ENCODE data around the gene DNMBP. TPM values are rescaled to one million over a fixed set of nuclear protein-coding genes. Genes with fewer than 3 reads are reported as not detected.

DNMBP gene
- total and polyA plus RNA-seq, 7 experiments from 2014 or later = 0.40 to 8.5 (median 3.9) TPM

- Histone ChIP-seq H3K36me3 (ENCODE audit: control insufficient read depth in 2 of 3, insufficient read depth in 3 of 3, low read length in 3 of 3) (no peaks in the 10 kb centered on the region), H3K27me3 (ENCODE audit: control insufficient read depth in 2 of 2, insufficient read depth in 2 of 2, low read length in 2 of 2) (no peaks in the 10 kb centered on the region), H3K9me3 (ENCODE audit: control insufficient read depth in 2 of 3, low read length in 3 of 3) (no peaks in the 10 kb centered on the region), H3K27ac (ENCODE audit: low read depth, low read length) (no peak overlapping the region), H3K4me1 (ENCODE audit: control insufficient read depth in 2 of 2, insufficient read depth in 2 of 2, low read length in 2 of 2) (no peaks in the 10 kb centered on the region), H3K4me3 (ENCODE audit: low read length) (no peak overlapping the region)
- ATAC-seq (no peak), DNase-seq (no peak)
- H3K36me3 Mint-ChIP-seq = peaks cover 0 to 5% (median 3%) of the 10 kb centered on the region in 5 donors
- peaks cover 0 to 10% (median 5%) of the 10 kb centered on the region in 5 donors for H3K27me3 Mint-ChIP-seq
- CTCF ChIA-PET = no interaction called here
- POLR2A ChIA-PET = no interaction called here
- H3K4me3 Mint-ChIP-seq = no peak overlapping the region
- H3K9me3 Mint-ChIP-seq = peaks cover 0 to 26% (median 7%) of the 10 kb centered on the region in 11 donors
- intact Hi-C loops (cut with micrococcal nuclease) = no loop called here
- no peaks in the 10 kb centered on the region for H3K4me1 Mint-ChIP-seq
- H3K27ac Mint-ChIP-seq = no peak overlapping the region
Measured at GRCh38 chr10:100027416-100027815, 17.7 kb upstream of the DNMBP start.

GRCh38 chr10:100025576-100025975, 15.8 kb upstream of the DNMBP start:
- DNase-seq (no peak), ATAC-seq (no peak)
- H3K36me3 Mint-ChIP-seq = peaks cover 0 to 5% (median 3%) of the 10 kb centered on the region in 5 donors
- ChIA-PET CTCF (no interaction called here), POLR2A (no interaction called here)
- H3K4me3 Mint-ChIP-seq = no peak overlapping the region
- intact Hi-C loops (cut with micrococcal nuclease) = no loop called here
- Histone ChIP-seq H3K36me3 (ENCODE audit: control insufficient read depth in 2 of 3, insufficient read depth in 3 of 3, low read length in 3 of 3) (no peaks in the 10 kb centered on the region), H3K4me1 (ENCODE audit: control insufficient read depth in 2 of 2, insufficient read depth in 2 of 2, low read length in 2 of 2) (no peaks in the 10 kb centered on the region), H3K4me3 (ENCODE audit: low read length) (no peak overlapping the region), H3K27me3 (ENCODE audit: control insufficient read depth in 2 of 2, insufficient read depth in 2 of 2, low read length in 2 of 2) (no peaks in the 10 kb centered on the region), H3K9me3 (ENCODE audit: control insufficient read depth in 2 of 3, low read length in 3 of 3) (no peaks in the 10 kb centered on the region), H3K27ac (ENCODE audit: low read depth, low read length) (no peak overlapping the region)
- no peak overlapping the region for H3K27ac Mint-ChIP-seq
- H3K4me1 Mint-ChIP-seq = peaks cover 0 to 3% (median 0%) of the 10 kb centered on the region in 7 donors
- H3K9me3 Mint-ChIP-seq = peaks cover 0 to 26% (median 7%) of the 10 kb centered on the region in 11 donors
- peaks cover 0 to 13% (median 6%) of the 10 kb centered on the region in 5 donors for H3K27me3 Mint-ChIP-seq

GRCh38 chr10:100024748-100025147, 15.0 kb upstream of the DNMBP start:
- Mint-ChIP-seq H3K27ac (no peak overlapping the region), H3K4me3 (no peak overlapping the region), H3K27me3 (peaks cover 0 to 16% (median 13%) of the 10 kb centered on the region in 5 donors), H3K4me1 (peaks cover 0 to 9% (median 2%) of the 10 kb centered on the region in 7 donors), H3K9me3 (peaks cover 0 to 26% (median 7%) of the 10 kb centered on the region in 11 donors), H3K36me3 (peaks cover 0 to 5% (median 3%) of the 10 kb centered on the region in 5 donors)
- no peak for DNase-seq
- Histone ChIP-seq H3K9me3 (ENCODE audit: control insufficient read depth in 2 of 3, low read length in 3 of 3) (no peaks in the 10 kb centered on the region), H3K4me1 (ENCODE audit: control insufficient read depth in 2 of 2, insufficient read depth in 2 of 2, low read length in 2 of 2) (no peaks in the 10 kb centered on the region), H3K4me3 (ENCODE audit: low read length) (no peak overlapping the region), H3K27ac (ENCODE audit: low read depth, low read length) (no peak overlapping the region), H3K36me3 (ENCODE audit: control insufficient read depth in 2 of 3, insufficient read depth in 3 of 3, low read length in 3 of 3) (no peaks in the 10 kb centered on the region), H3K27me3 (ENCODE audit: control insufficient read depth in 2 of 2, insufficient read depth in 2 of 2, low read length in 2 of 2) (no peaks in the 10 kb centered on the region)
- ChIA-PET POLR2A (no interaction called here), CTCF (no interaction called here)
- intact Hi-C loops (cut with micrococcal nuclease) = no loop called here
- ATAC-seq = no peak

GRCh38 chr10:100022403-100022802, 12.7 kb upstream of the DNMBP start:
- H3K9me3 ChIP-seq (ENCODE audit: control insufficient read depth in 2 of 3, low read length in 3 of 3) = no peaks in the 10 kb centered on the region
- peaks cover 0 to 12% (median 5%) of the 10 kb centered on the region in 11 donors for H3K9me3 Mint-ChIP-seq
- H3K27ac ChIP-seq (ENCODE audit: low read depth, low read length) = no peak overlapping the region
- no peaks in the 10 kb centered on the region for H3K36me3 ChIP-seq (ENCODE audit: control insufficient read depth in 2 of 3, insufficient read depth in 3 of 3, low read length in 3 of 3)
- H3K36me3 Mint-ChIP-seq = no peaks in the 10 kb centered on the region
- intact Hi-C loops (cut with micrococcal nuclease) = no loop called here
- no peaks in the 10 kb centered on the region for H3K4me1 ChIP-seq (ENCODE audit: control insufficient read depth in 2 of 2, insufficient read depth in 2 of 2, low read length in 2 of 2)
- no peak overlapping the region for H3K4me3 ChIP-seq (ENCODE audit: low read length)
- no peak overlapping the region for H3K27ac Mint-ChIP-seq
- H3K4me1 Mint-ChIP-seq = peaks cover 0 to 9% (median 2%) of the 10 kb centered on the region in 7 donors
- CTCF ChIA-PET = interaction anchor here (0.6 to 1.0 kb wide), 2 partner anchors 10 to 177 kb away, joined by 3 to 5 read pairs; no protein-coding TSS in a partner anchor
- POLR2A ChIA-PET = no interaction called here
- H3K4me3 Mint-ChIP-seq = no peak overlapping the region
- H3K27me3 Mint-ChIP-seq = peaks cover 0 to 27% (median 8%) of the 10 kb centered on the region in 5 donors
- DNase-seq (no peak), ATAC-seq (no peak)
- no peaks in the 10 kb centered on the region for H3K27me3 ChIP-seq (ENCODE audit: control insufficient read depth in 2 of 2, insufficient read depth in 2 of 2, low read length in 2 of 2)

- no peak overlapping the region for H3K4me3 ChIP-seq (ENCODE audit: low read length)
- no peak overlapping the region for H3K27ac ChIP-seq (ENCODE audit: low read depth, low read length)
- Mint-ChIP-seq H3K4me1 (peaks cover 0 to 9% (median 2%) of the 10 kb centered on the region in 7 donors), H3K27me3 (peaks cover 0 to 24% (median 5%) of the 10 kb centered on the region in 5 donors), H3K9me3 (peaks cover 0 to 6% (median 2%) of the 10 kb centered on the region in 11 donors), H3K27ac (no peak overlapping the region), H3K36me3 (no peaks in the 10 kb centered on the region), H3K4me3 (no peak overlapping the region)
- H3K36me3 ChIP-seq (ENCODE audit: control insufficient read depth in 2 of 3, insufficient read depth in 3 of 3, low read length in 3 of 3) = no peaks in the 10 kb centered on the region
- no peaks in the 10 kb centered on the region for H3K4me1 ChIP-seq (ENCODE audit: control insufficient read depth in 2 of 2, insufficient read depth in 2 of 2, low read length in 2 of 2)
- ChIA-PET POLR2A (interaction anchor here (0.6 kb wide), 1 partner anchor 170 kb away, joined by 6 read pairs; no protein-coding TSS in a partner anchor), CTCF (interaction anchor here (0.9 to 1.2 kb wide), 2 partner anchors 10 to 12 kb away, joined by 4 to 5 read pairs; partner anchors contain the start of gene DNMBP)
- no peaks in the 10 kb centered on the region for H3K27me3 ChIP-seq (ENCODE audit: control insufficient read depth in 2 of 2, insufficient read depth in 2 of 2, low read length in 2 of 2)
- ATAC-seq (no peak), DNase-seq (no peak)
- no peaks in the 10 kb centered on the region for H3K9me3 ChIP-seq (ENCODE audit: control insufficient read depth in 2 of 3, low read length in 3 of 3)
- intact Hi-C loops (cut with micrococcal nuclease) = no loop called here
Measured at GRCh38 chr10:100021322-100021721, 11.6 kb upstream of the DNMBP start.

GRCh38 chr10:100020886-100021253, 11.1 kb upstream of the DNMBP start:
- peaks cover 0 to 9% (median 2%) of the 10 kb centered on the region in 7 donors for H3K4me1 Mint-ChIP-seq
- Histone ChIP-seq H3K27ac (ENCODE audit: low read depth, low read length) (no peak overlapping the region), H3K27me3 (ENCODE audit: control insufficient read depth in 2 of 2, insufficient read depth in 2 of 2, low read length in 2 of 2) (no peaks in the 10 kb centered on the region), H3K4me1 (ENCODE audit: control insufficient read depth in 2 of 2, insufficient read depth in 2 of 2, low read length in 2 of 2) (no peaks in the 10 kb centered on the region), H3K4me3 (ENCODE audit: low read length) (no peak overlapping the region), H3K36me3 (ENCODE audit: control insufficient read depth in 2 of 3, insufficient read depth in 3 of 3, low read length in 3 of 3) (no peaks in the 10 kb centered on the region), H3K9me3 (ENCODE audit: control insufficient read depth in 2 of 3, low read length in 3 of 3) (no peaks in the 10 kb centered on the region)
- DNase-seq (no peak), ATAC-seq (no peak)
- intact Hi-C loops (cut with micrococcal nuclease) = no loop called here
- no peak overlapping the region for H3K27ac Mint-ChIP-seq
- no peaks in the 10 kb centered on the region for H3K36me3 Mint-ChIP-seq
- peaks cover 0 to 24% (median 4%) of the 10 kb centered on the region in 5 donors for H3K27me3 Mint-ChIP-seq
- H3K9me3 Mint-ChIP-seq = peaks cover 0 to 3% (median 0%) of the 10 kb centered on the region in 11 donors
- ChIA-PET CTCF (interaction anchor here (0.9 to 1.2 kb wide), 2 partner anchors 9 to 11 kb away, joined by 4 to 5 read pairs; partner anchors contain the start of gene DNMBP), POLR2A (interaction anchor here (0.6 kb wide), 1 partner anchor 169 kb away, joined by 6 read pairs; no protein-coding TSS in a partner anchor)
- H3K4me3 Mint-ChIP-seq = no peak overlapping the region
